ENCODE data around the gene DHDH. TPM values are rescaled to one million over a fixed set of nuclear protein-coding genes. Genes with fewer than 3 reads are reported as not detected.
A peak's percentile ranks its signal among the peaks of the same experiment; 100 is the strongest.

DHDH gene
- total RNA-seq, 4 donors from 2014 or later, result 0.57 TPM; not detected in 3

- Histone ChIP-seq H3K9me3 (no peaks in the 10 kb centered on the region), H3K4me3 (no peak overlapping the region), H3K36me3 (peaks cover 19 to 59% (median 46%) of the 10 kb centered on the region in 4 donors), H3K27ac (replicated peaks in 1 of 4) (peak overlapping the region in 2 of 4 donors; percentile 93 to 95), H3K4me1 (peaks cover 35 to 46% (median 40%) of the 10 kb centered on the region in 4 donors), H3K27me3 (no peaks in the 10 kb centered on the region)
- TF ChIP-seq EP300 (IDR thresholded peaks at IDR 0.05) (no peak), POLR2AphosphoS5 (IDR thresholded peaks at IDR 0.05) (no peak), CTCF (IDR thresholded peaks at IDR 0.05) (no peak), POLR2A (IDR thresholded peaks at IDR 0.05; ENCODE audit: low read depth) (no peak)
- intact Hi-C loops (cut with DNase I), result no loop called here
- no peak for DNase-seq (ENCODE audit: extremely low spot score)
- 71% methylated on average over 13 of the region's 17 CpGs for WGBS
These were observed 56.3 kb downstream of the DHDH start for GRCh38 chr19:48989701-48990291.

DNA sequence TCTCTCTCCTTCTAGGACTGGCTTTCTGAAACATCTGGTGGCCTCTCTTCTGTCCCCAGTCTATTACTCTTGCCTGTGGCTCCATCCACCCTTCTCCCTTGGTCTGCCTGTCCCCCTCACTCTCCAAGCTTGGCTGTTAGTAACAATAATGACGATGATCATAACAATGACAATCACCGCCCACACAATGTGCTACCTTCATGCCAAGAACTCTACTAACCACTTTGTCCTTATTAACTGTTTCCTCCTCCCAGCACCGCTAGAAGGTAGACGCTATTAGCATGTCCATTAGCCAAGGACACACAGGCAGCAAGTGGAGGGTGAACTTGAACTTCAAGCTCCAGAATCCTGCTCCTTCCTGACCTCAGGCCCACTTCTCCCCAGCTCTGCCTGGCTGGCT, 56.9 kb downstream of the DHDH start:
- 63% methylated on average over 4 of the region's 4 CpGs for WGBS
- H3K27ac ChIP-seq (replicated peaks in 1 of 4), result peak overlapping the region in 3 of 4 donors; percentile 93 to 95 (median 94)
- intact Hi-C loops (cut with DNase I), result no loop called here
- no peak for TF ChIP-seq CTCF (IDR thresholded peaks at IDR 0.05)
- no peak for TF ChIP-seq POLR2A (IDR thresholded peaks at IDR 0.05; ENCODE audit: low read depth)
- TF ChIP-seq EP300 (IDR thresholded peaks at IDR 0.05), result no peak
- no peak for TF ChIP-seq POLR2AphosphoS5 (IDR thresholded peaks at IDR 0.05)
- no peak overlapping the region for H3K4me3 ChIP-seq
- peaks cover 36 to 52% (median 46%) of the 10 kb centered on the region in 4 donors for H3K4me1 ChIP-seq
- peaks cover 12 to 53% (median 40%) of the 10 kb centered on the region in 4 donors for H3K36me3 ChIP-seq
- no peak for DNase-seq (ENCODE audit: extremely low spot score)
- H3K9me3 ChIP-seq, result no peaks in the 10 kb centered on the region
- H3K27me3 ChIP-seq, result no peaks in the 10 kb centered on the region

DNA sequence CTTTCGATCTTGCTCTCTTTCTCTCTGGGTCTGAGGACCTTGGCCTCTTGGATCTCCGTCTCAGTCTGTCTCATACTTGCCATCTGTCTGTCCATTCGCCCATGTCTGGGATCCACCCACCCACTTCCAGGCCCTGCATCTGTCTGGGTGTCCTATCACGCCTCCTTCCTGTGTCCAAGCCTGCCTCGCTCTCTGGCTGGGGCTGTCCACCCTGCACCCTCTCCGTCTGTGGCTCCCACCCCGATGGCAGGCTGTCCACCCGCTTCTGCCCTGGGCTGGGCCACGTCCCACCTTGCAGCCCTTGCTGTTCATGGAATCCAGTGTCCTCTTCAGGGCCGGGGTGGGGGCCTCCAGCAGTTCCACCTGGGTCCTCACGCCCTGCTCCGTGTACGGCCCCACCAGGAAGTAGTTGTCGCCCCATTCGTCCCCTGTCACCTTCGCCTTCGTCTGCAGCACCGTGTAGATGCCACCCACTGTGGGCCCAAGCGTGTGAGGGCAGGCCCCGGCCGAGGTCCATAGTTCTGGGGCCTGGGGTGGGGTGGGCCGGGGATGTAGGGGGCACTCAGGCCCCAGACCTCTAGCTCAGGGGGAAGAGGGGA, 57.6 kb downstream of the DHDH start:
- no peak for DNase-seq (ENCODE audit: extremely low spot score)
- Histone ChIP-seq H3K27ac (replicated peaks in 1 of 4) (peak overlapping the region; percentile 93 to 96 (median 94)), H3K4me3 (peak overlapping the region; percentile 65 to 82 (median 78)), H3K36me3 (peaks cover 10 to 46% (median 33%) of the 10 kb centered on the region in 4 donors), H3K9me3 (no peaks in the 10 kb centered on the region), H3K4me1 (peaks cover 36 to 54% (median 48%) of the 10 kb centered on the region in 4 donors), H3K27me3 (no peaks in the 10 kb centered on the region)
- WGBS, result 90% methylated on average over 22 of the region's 22 CpGs
- intact Hi-C loops (cut with DNase I), result no loop called here
- TF ChIP-seq POLR2AphosphoS5 (IDR thresholded peaks at IDR 0.05) (no peak), EP300 (IDR thresholded peaks at IDR 0.05) (no peak), POLR2A (IDR thresholded peaks at IDR 0.05; ENCODE audit: low read depth) (no peak), CTCF (IDR thresholded peaks at IDR 0.05) (no peak)

DNA sequence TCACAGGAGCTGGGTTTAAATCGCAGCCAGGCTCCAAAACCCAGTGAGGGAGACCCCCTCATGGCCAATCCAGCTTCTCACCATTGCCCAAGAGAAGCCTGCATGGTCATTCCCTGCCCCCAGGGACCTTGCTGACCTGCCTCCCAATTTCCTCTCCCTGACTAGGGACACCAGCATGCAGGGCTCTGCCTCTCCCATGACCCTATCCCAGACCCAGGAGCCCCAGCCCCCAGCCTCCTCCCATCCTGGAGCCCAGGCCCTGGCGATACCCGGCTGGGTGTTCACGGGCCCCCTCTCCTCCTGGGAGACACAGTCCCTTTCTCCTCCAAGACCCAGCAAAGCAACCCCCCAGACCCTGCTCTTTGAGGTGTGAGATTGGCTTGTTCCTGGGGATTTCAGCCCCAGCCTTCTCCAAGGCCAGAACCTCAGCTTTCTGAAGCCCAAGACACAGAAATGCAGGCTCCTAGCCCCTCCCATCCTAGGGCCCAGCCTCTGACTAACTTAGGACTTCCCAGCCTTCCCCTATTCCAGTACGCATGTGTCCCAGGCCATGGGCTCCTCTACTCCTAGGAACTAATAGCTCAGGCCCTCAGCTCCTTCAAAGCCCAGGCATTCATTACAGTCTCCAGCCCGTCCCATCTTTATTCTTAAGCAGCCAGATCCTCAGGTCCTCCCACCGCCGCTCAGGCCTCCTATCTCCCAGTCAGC, 58.5 kb downstream of the DHDH start:
- Histone ChIP-seq H3K27ac (replicated peaks in 1 of 4) (peak overlapping the region; percentile 93 to 96 (median 94)), H3K27me3 (no peaks in the 10 kb centered on the region), H3K4me3 (peak overlapping the region; percentile 65 to 82 (median 78)), H3K9me3 (no peaks in the 10 kb centered on the region), H3K36me3 (peaks cover 10 to 37% (median 26%) of the 10 kb centered on the region in 4 donors), H3K4me1 (peaks cover 36 to 54% (median 48%) of the 10 kb centered on the region in 4 donors)
- DNase-seq (ENCODE audit: extremely low spot score), result no peak
- intact Hi-C loops (cut with DNase I), result no loop called here
- WGBS, result 12% methylated on average over 7 of the region's 8 CpGs
- TF ChIP-seq CTCF (IDR thresholded peaks at IDR 0.05) (no peak), POLR2AphosphoS5 (IDR thresholded peaks at IDR 0.05) (peak; percentile 86 to 95), POLR2A (IDR thresholded peaks at IDR 0.05; ENCODE audit: low read depth) (no peak)

All from esophagus muscularis mucosa (tissue), 4 donors.